Hepatocyte (in vitro differentiated cells): ENCODE data around the gene ATF3. TPM values are rescaled to one million over a fixed set of nuclear protein-coding genes. Genes with fewer than 3 reads are reported as not detected.

ENCODE experiments used
- DNase-seq: peaks from one replicate; pipeline ENCODE4 v3.0.0-alpha.2; 2016; ENCODE audit warnings: low spot score
- H2AFZ ChIP-seq: fragments of 200-600 bp; sonication (generic); 2 replicates; pipeline ENCODE4 v1.6.0; 2016; ENCODE audit warnings: antibody characterized with exemption, mild to moderate bottlenecking
- H3K27ac ChIP-seq: fragments of 200-600 bp; sonication (generic); 2 replicates; pipeline ENCODE4 v1.5.1; 2016; ENCODE audit warnings: mild to moderate bottlenecking
- H3K27me3 ChIP-seq: fragments of 200-600 bp; sonication (generic); 2 replicates; pipeline ENCODE4 v1.6.1; 2016
- H3K36me3 ChIP-seq: fragments of 200-600 bp; sonication (generic); replicated peaks from 2 replicates; pipeline ENCODE4 v1.5.1; 2016; ENCODE audit warnings: low read depth; ENCODE audit not compliant: insufficient read depth
- H3K4me1 ChIP-seq: fragments of 200-600 bp; sonication (generic); 2 replicates; pipeline ENCODE4 v1.5.1; 2016; ENCODE audit warnings: mild to moderate bottlenecking, moderate library complexity; ENCODE audit not compliant: insufficient read depth
- H3K4me2 ChIP-seq: fragments of 200-600 bp; sonication (generic); 2 replicates; pipeline ENCODE4 v1.6.0; 2016
- H3K4me3 ChIP-seq: fragments of 200-600 bp; sonication (generic); 2 replicates; pipeline ENCODE4 v1.5.1; 2016; ENCODE audit warnings: mild to moderate bottlenecking
- H3K79me2 ChIP-seq: fragments of 200-600 bp; sonication (generic); 2 replicates; pipeline ENCODE4 v1.6.0; 2017; ENCODE audit warnings: mild to moderate bottlenecking
- H3K9me2 ChIP-seq: fragments of 200-600 bp; sonication (generic); replicated peaks from 2 replicates; pipeline ENCODE4 v1.6.0; 2017; ENCODE audit warnings: mild to moderate bottlenecking; ENCODE audit not compliant: insufficient read depth
- H3K9me3 ChIP-seq: fragments of 200-600 bp; sonication (generic); 2 replicates; pipeline ENCODE4 v1.5.1; 2016; ENCODE audit warnings: low read depth, mild to moderate bottlenecking
- H4K20me1 ChIP-seq: fragments of 200-600 bp; sonication (generic); 2 replicates; pipeline ENCODE4 v1.6.0; 2016; ENCODE audit warnings: mild to moderate bottlenecking; ENCODE audit not compliant: insufficient read depth, poor library complexity, severe bottlenecking
- CTCF ChIP-seq: fragments of 200-600 bp; sonication (generic); IDR thresholded peaks from 2 replicates; pipeline ENCODE4 v1.5.1; 2016; ENCODE audit warnings: antibody characterized with exemption, mild to moderate bottlenecking; ENCODE audit not compliant: poor library complexity
- EZH2 ChIP-seq: fragments of 200-600 bp; sonication (generic); IDR thresholded peaks from 2 replicates; pipeline ENCODE4 v1.6.1; 2016; ENCODE audit warnings: antibody characterized with exemption, mild to moderate bottlenecking, borderline replicate concordance
- EZH2phosphoT487 ChIP-seq: fragments of 200-600 bp; sonication (generic); IDR thresholded peaks from one replicate; pipeline ENCODE4 v1.6.1; 2018; ENCODE audit warnings: antibody characterized with exemption, mild to moderate bottlenecking, low read depth, moderate library complexity; ENCODE audit not compliant: unreplicated experiment, severe bottlenecking
- WGBS: methylation state at CpG from one replicate; pipeline ENCODE4 v1.1.6; 2016; ENCODE audit warnings: low lambda C conversion rate; ENCODE audit errors: missing lambda C conversion rate; 5-methylcytosine and 5-hydroxymethylcytosine counted together
- polyA plus RNA-seq: library from polyadenylated mRNA; unstranded; fragments of >200 nt; fragmentation: Nextera tagmentation; extraction: Ambion mirVana; gene quantifications from 2 replicates; pipeline ENCODE4 v1.2.1, GENCODE V29; 2016
- total RNA-seq: library from RNA; depleted of rRNA; stranded (reverse); fragments of >200 nt; gene quantifications from 2 replicates; pipeline ENCODE4 v1.2.3, GENCODE V29; 2014

Gene ATF3
- total and polyA plus RNA-seq, 2 experiments from 2014 or later: 128 to 129 TPM

- Histone ChIP-seq H3K4me2 (no peak overlapping the region), H3K4me1 (peaks cover 6% of the 10 kb centered on the region), H2AFZ (no peak overlapping the region), H4K20me1 (peaks cover 16% of the 10 kb centered on the region), H3K27ac (no peak overlapping the region), H3K9me2 (no peaks in the 10 kb centered on the region), H3K27me3 (no peaks in the 10 kb centered on the region), H3K4me3 (no peak overlapping the region), H3K36me3 (no peaks in the 10 kb centered on the region), H3K79me2 (peaks cover 39% of the 10 kb centered on the region), H3K9me3 (no peaks in the 10 kb centered on the region)
- no peak for DNase-seq
- WGBS: 97% methylated on average over 9 of the region's 9 CpGs
- no peak for TF ChIP-seq EZH2phosphoT487
- TF ChIP-seq EZH2: no peak
- TF ChIP-seq CTCF: no peak
These were observed 6.6 kb downstream of the ATF3 start for GRCh38 chr1:212615201-212615470.

GRCh38 chr1:212618466-212619210 is 10.1 kb downstream of the ATF3 start:
- H3K4me2 ChIP-seq: no peak overlapping the region
- TF ChIP-seq EZH2 (no peak), EZH2phosphoT487 (no peak), CTCF (no peak)
- peaks cover 16% of the 10 kb centered on the region for H3K79me2 ChIP-seq
- no peak overlapping the region for H3K4me3 ChIP-seq
- no peaks in the 10 kb centered on the region for H3K9me2 ChIP-seq
- no peaks in the 10 kb centered on the region for H4K20me1 ChIP-seq
- no peaks in the 10 kb centered on the region for H3K4me1 ChIP-seq
- H3K27me3 ChIP-seq: no peaks in the 10 kb centered on the region
- no peaks in the 10 kb centered on the region for H3K9me3 ChIP-seq
- WGBS: 91% methylated on average over 8 of the region's 8 CpGs
- H3K36me3 ChIP-seq: no peaks in the 10 kb centered on the region
- no peak overlapping the region for H3K27ac ChIP-seq
- H2AFZ ChIP-seq: no peak overlapping the region
- DNase-seq: no peak

GRCh38 chr1:212620293-212620692 is 11.7 kb downstream of the ATF3 start:
- no peak overlapping the region for H3K4me3 ChIP-seq
- TF ChIP-seq CTCF: no peak
- no peak for TF ChIP-seq EZH2
- TF ChIP-seq EZH2phosphoT487: no peak
- no peaks in the 10 kb centered on the region for H3K9me2 ChIP-seq
- H3K27ac ChIP-seq: no peak overlapping the region
- H3K4me1 ChIP-seq: no peaks in the 10 kb centered on the region
- WGBS: 85% methylated on average over 1 of the region's 1 CpG
- no peaks in the 10 kb centered on the region for H3K36me3 ChIP-seq
- H3K9me3 ChIP-seq: no peaks in the 10 kb centered on the region
- no peaks in the 10 kb centered on the region for H3K27me3 ChIP-seq
- H4K20me1 ChIP-seq: no peaks in the 10 kb centered on the region
- peaks cover 3% of the 10 kb centered on the region for H3K79me2 ChIP-seq
- no peak for DNase-seq
- H3K4me2 ChIP-seq: no peak overlapping the region
- no peak overlapping the region for H2AFZ ChIP-seq
